PC-3 (cell line): ENCODE data around the gene TCF20. TPM values are rescaled to one million over a fixed set of nuclear protein-coding genes. Genes with fewer than 3 reads are reported as not detected.

Source experiments
- ATAC-seq: fragments of 200-7000 bp; cut with Tn5 transposase; 2 replicates; pipeline ENCODE4 v1.9.1; 2020; ENCODE audit warnings: mild to moderate bottlenecking, moderate library complexity
- BruUV-seq: library from RNA; stranded (reverse); fragments of 400-500 nt; replicated peaks from 2 replicates; lab custom pipeline; 2021; lab: Mats Ljungman, UMichigan
- CTCF ChIA-PET: fragments of 300-600 bp; sonication (Branson Sonifier 250); formaldehyde crosslinking; loops from one replicate; lab custom pipeline; 2022; ENCODE audit warnings: antibody characterized with exemption; lab: Charles Lee
- POLR2A ChIA-PET: fragments of 300-600 bp; sonication (Branson Sonifier 250); formaldehyde crosslinking; loops from one replicate; lab custom pipeline; 2022; ENCODE audit warnings: antibody characterized with exemption; ENCODE audit not compliant: unreplicated experiment; lab: Charles Lee
- DNase-seq: peaks from one replicate; pipeline ENCODE4 v3.0.0-alpha.2; 2015
- H2AFZ ChIP-seq: fragments of 300-600 bp; sonication (generic); 2 replicates; pipeline ENCODE4 v1.6.0; 2016; ENCODE audit warnings: antibody characterized with exemption, low read length
- H3F3A ChIP-seq: fragments of 300-600 bp; sonication (generic); one replicate; pipeline ENCODE4 v1.6.0; 2017; ENCODE audit warnings: antibody characterized with exemption, low read length, control low read depth, mild to moderate bottlenecking; ENCODE audit not compliant: unreplicated experiment
- H3K27ac ChIP-seq: fragments of 300-600 bp; sonication (generic); 2 replicates; pipeline ENCODE4 v1.5.1; 2016; ENCODE audit warnings: mild to moderate bottlenecking, low read length
- H3K27me3 ChIP-seq: fragments of 300-600 bp; sonication (generic); 2 replicates; pipeline ENCODE4 v1.6.1; 2016; ENCODE audit warnings: low read length, mixed read lengths
- H3K36me3 ChIP-seq: fragments of 300-600 bp; sonication (generic); 2 replicates; pipeline ENCODE4 v1.6.1; 2016; ENCODE audit warnings: low read depth, mixed run types, low read length, mixed read lengths
- H3K4me1 ChIP-seq: fragments of 300-600 bp; sonication (generic); 2 replicates; pipeline ENCODE4 v1.5.1; 2016; ENCODE audit warnings: low read length; ENCODE audit not compliant: insufficient read depth
- H3K4me2 ChIP-seq: fragments of 300-600 bp; sonication (generic); 2 replicates; pipeline ENCODE4 v1.6.0; 2016; ENCODE audit warnings: low read length
- H3K4me3 ChIP-seq: fragments of 300-600 bp; sonication (generic); 2 replicates; pipeline ENCODE4 v1.5.1; 2016; ENCODE audit warnings: mild to moderate bottlenecking, low read length, mixed read lengths
- H3K79me2 ChIP-seq: fragments of 300-600 bp; sonication (generic); 2 replicates; pipeline ENCODE4 v1.6.1; 2017; ENCODE audit warnings: low read length, mixed read lengths
- H3K9ac ChIP-seq: fragments of 300-600 bp; sonication (generic); 2 replicates; pipeline ENCODE4 v1.6.0; 2016; ENCODE audit warnings: mild to moderate bottlenecking, low read length
- H3K9me2 ChIP-seq: fragments of 300-600 bp; sonication (generic); replicated peaks from 2 replicates; pipeline ENCODE4 v1.6.1; 2016; ENCODE audit warnings: mixed run types, low read length, mixed read lengths
- H3K9me3 ChIP-seq: fragments of 300-600 bp; sonication (generic); 2 replicates; pipeline ENCODE4 v1.6.1; 2016; ENCODE audit warnings: low read length, mixed read lengths
- H4K20me1 ChIP-seq: fragments of 300-600 bp; sonication (generic); 2 replicates; pipeline ENCODE4 v1.6.1; 2016; ENCODE audit warnings: low read length, mixed read lengths
- CTCF ChIP-seq: fragments of 300-600 bp; sonication (generic); conservative IDR thresholded peaks from 2 replicates; pipeline ENCODE4 v1.5.1; 2017; ENCODE audit warnings: antibody characterized with exemption, low read depth, mild to moderate bottlenecking, low read length
- EZH2 ChIP-seq: fragments of 300-600 bp; sonication (generic); IDR thresholded peaks from one replicate; pipeline ENCODE4 v1.6.1; 2017; ENCODE audit warnings: antibody characterized with exemption, mild to moderate bottlenecking, low read length; ENCODE audit not compliant: unreplicated experiment
- EZH2phosphoT487 ChIP-seq: fragments of 300-600 bp; sonication (generic); IDR thresholded peaks from 2 replicates; pipeline ENCODE4 v1.6.1; 2018; ENCODE audit warnings: mild to moderate bottlenecking, antibody characterized with exemption, low read length, borderline replicate concordance
- intact Hi-C: fragments of 100-400 bp; cut with micrococcal nuclease; formaldehyde crosslinking; loops from 2 replicates; pipeline ENCODE4 v1.9.0; 2023
- total RNA-seq: library from RNA; depleted of rRNA; stranded (reverse); fragments of >200 nt; gene quantifications from 2 replicates; pipeline ENCODE4 v1.2.3, GENCODE V29; 2014

TCF20 gene
- total RNA-seq, 1 experiment from 2014 or later, result 36.0 TPM

DNA sequence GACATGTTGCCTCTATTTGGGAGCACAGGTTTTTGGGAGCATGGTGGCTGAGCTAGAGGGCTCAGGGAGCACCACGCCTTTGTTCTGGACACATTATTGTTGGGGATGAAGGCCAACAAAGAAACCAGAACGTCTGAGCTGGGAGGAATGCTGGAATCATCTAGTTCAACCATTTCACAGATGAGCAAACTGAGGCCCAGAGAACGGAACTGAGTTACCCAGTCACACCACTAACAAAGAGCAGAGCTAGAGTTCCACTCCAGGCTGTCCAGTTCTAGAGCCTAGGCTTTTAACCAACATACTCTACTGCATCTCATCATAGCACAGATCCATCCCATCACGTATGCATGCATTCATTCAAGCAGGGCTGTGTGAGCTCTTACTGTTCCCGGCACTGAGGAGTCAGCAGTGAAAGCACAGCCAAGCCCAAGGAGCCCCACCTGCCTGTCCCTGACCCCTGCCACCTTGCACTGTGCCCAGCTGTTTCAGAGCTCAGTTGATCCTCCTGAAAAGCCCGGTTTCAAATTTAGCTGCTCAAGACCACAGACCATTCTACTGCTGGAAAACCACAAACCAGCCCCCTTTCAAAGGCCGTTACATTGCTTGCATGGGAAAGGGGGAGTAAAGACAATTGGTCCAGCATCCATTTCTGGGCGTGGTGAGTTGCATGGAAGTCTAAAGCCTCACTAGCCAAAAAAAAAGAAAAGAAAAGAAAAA, 16.9 kb upstream of the TCF20 start:
- CTCF ChIA-PET, result no interaction called here
- no peaks in the 10 kb centered on the region for H4K20me1 ChIP-seq
- no TSS peak for BruUV-seq

GRCh38 chr22:42286205-42286604, 15.8 kb upstream of the TCF20 start:
- H4K20me1 ChIP-seq, result no peaks in the 10 kb centered on the region
- TF ChIP-seq EZH2phosphoT487 (no peak), EZH2 (no peak), CTCF (no peak)
- CTCF ChIA-PET, result no interaction called here

More for the DNA sequence above, 16.9 kb upstream of the TCF20 start:
- Histone ChIP-seq H3K27me3 (no peaks in the 10 kb centered on the region), H3K79me2 (no peaks in the 10 kb centered on the region), H3K9ac (no peak overlapping the region), H3K4me2 (no peak overlapping the region), H3K27ac (no peak overlapping the region), H3F3A (no peaks in the 10 kb centered on the region), H3K9me2 (no peaks in the 10 kb centered on the region), H2AFZ (no peak overlapping the region), H3K36me3 (no peaks in the 10 kb centered on the region), H3K4me3 (no peak overlapping the region), H3K9me3 (no peaks in the 10 kb centered on the region), H3K4me1 (no peaks in the 10 kb centered on the region)
- POLR2A ChIA-PET, result no interaction called here
- intact Hi-C loops, result no loop called here
- no peak for DNase-seq
- ATAC-seq, result no peak
- TF ChIP-seq CTCF (no peak), EZH2 (no peak), EZH2phosphoT487 (no peak)

GRCh38 chr22:42285604-42286003, 15.2 kb upstream of the TCF20 start:
- Histone ChIP-seq H3K9me2 (no peaks in the 10 kb centered on the region), H4K20me1 (no peaks in the 10 kb centered on the region), H3K9me3 (no peaks in the 10 kb centered on the region), H3K4me3 (no peak overlapping the region), H3F3A (no peaks in the 10 kb centered on the region), H3K4me1 (no peaks in the 10 kb centered on the region), H3K27ac (no peak overlapping the region), H3K79me2 (no peaks in the 10 kb centered on the region), H2AFZ (no peak overlapping the region), H3K9ac (no peak overlapping the region), H3K27me3 (no peaks in the 10 kb centered on the region), H3K36me3 (no peaks in the 10 kb centered on the region), H3K4me2 (no peak overlapping the region)
- no peak for TF ChIP-seq EZH2
- no peak for TF ChIP-seq EZH2phosphoT487
- no peak for TF ChIP-seq CTCF
- POLR2A ChIA-PET, result no interaction called here
- ATAC-seq (no peak), DNase-seq (no peak)
- CTCF ChIA-PET, result no interaction called here
- intact Hi-C loops, result no loop called here
- BruUV-seq, result no TSS peak

More at GRCh38 chr22:42286205-42286604, 15.8 kb upstream of the TCF20 start:
- DNase-seq, result no peak
- intact Hi-C loops, result no loop called here
- Histone ChIP-seq H3K4me1 (no peaks in the 10 kb centered on the region), H3K9me2 (no peaks in the 10 kb centered on the region), H3K9ac (no peak overlapping the region), H3K4me2 (no peak overlapping the region), H3K27ac (no peak overlapping the region), H3K79me2 (no peaks in the 10 kb centered on the region), H3K4me3 (no peak overlapping the region), H2AFZ (no peak overlapping the region), H3F3A (no peaks in the 10 kb centered on the region), H3K36me3 (no peaks in the 10 kb centered on the region), H3K9me3 (no peaks in the 10 kb centered on the region), H3K27me3 (no peaks in the 10 kb centered on the region)
- no TSS peak for BruUV-seq
- POLR2A ChIA-PET, result no interaction called here
- no peak for ATAC-seq
